HG03175 (cell line): ENCODE results near the gene MIOX.

Experiments
- ATAC-seq: cut with Tn5 transposase; IDR thresholded peaks from one replicate; pipeline ENCODE4 v1.9.1; 2021; ENCODE audit warnings: mild to moderate bottlenecking, moderate library complexity; ENCODE audit not compliant: unreplicated experiment

Gene MIOX

GRCh38 chr22:50486561-50487289 lies at the start of gene MIOX:
TSS of gene MIOX (plus strand) at chr22:50486859. CDS start at chr22:50486898, 39 bp downstream.
- ATAC-seq = no peak

GRCh38 chr22:50437511-50438304 lies 49.0 kb upstream of the MIOX start:
- no peak for ATAC-seq

GRCh38 chr22:50438305-50439275 lies 48.1 kb upstream of the MIOX start:
- ATAC-seq = no peak

- ATAC-seq = no peak
Observed at GRCh38 chr22:50439314-50439870, 47.3 kb upstream of the MIOX start.

GRCh38 chr22:50439871-50440331 lies 46.8 kb upstream of the MIOX start:
- no peak for ATAC-seq

GRCh38 chr22:50440544-50441249 lies 46.0 kb upstream of the MIOX start:
- ATAC-seq = no peak

- no peak for ATAC-seq
Observed at GRCh38 chr22:50441428-50441993, 45.1 kb upstream of the MIOX start.

GRCh38 chr22:50443197-50443596 lies 43.5 kb upstream of the MIOX start:
- ATAC-seq = no peak

- ATAC-seq = no peak
Observed at GRCh38 chr22:50443801-50444625, 42.6 kb upstream of the MIOX start.

- ATAC-seq = no peak
Observed at GRCh38 chr22:50444663-50445062, 42.0 kb upstream of the MIOX start.

- no peak for ATAC-seq
Observed at GRCh38 chr22:50445071-50445879, 41.4 kb upstream of the MIOX start.

GRCh38 chr22:50445880-50446707 lies 40.6 kb upstream of the MIOX start:
- no peak for ATAC-seq

GRCh38 chr22:50446708-50447575 lies 39.7 kb upstream of the MIOX start:
- no peak for ATAC-seq

- no peak for ATAC-seq
Observed at GRCh38 chr22:50447576-50448551, 38.8 kb upstream of the MIOX start.

GRCh38 chr22:50452649-50453048 lies 34.0 kb upstream of the MIOX start:
- ATAC-seq = no peak
